Measurements from ENCODE around the gene BABAM2. TPM values are rescaled to one million over a fixed set of nuclear protein-coding genes. Genes with fewer than 3 reads are reported as not detected.

The BABAM2 gene
- total RNA-seq, 4 donors from 2014 or later, result 35.0 to 70.5 (median 51.5) TPM

- peak in 1 of 3 donors; percentile 52 for DNase-seq
- Histone ChIP-seq H3K27ac (peak overlapping the region in 1 of 4 donors; percentile 16), H3K4me3 (no peak overlapping the region)
Observed at GRCh38 chr2:28374331-28374730, 483.8 kb downstream of the BABAM2 start.

GRCh38 chr2:28375236-28375635 is 484.7 kb downstream of the BABAM2 start:
- Histone ChIP-seq H3K27me3 (no peaks in the 10 kb centered on the region), H3K9me3 (no peaks in the 10 kb centered on the region), H3K4me1 (peaks cover 0 to 33% (median 2%) of the 10 kb centered on the region in 4 donors), H3K4me3 (no peak overlapping the region), H3K27ac (peak overlapping the region in 1 of 4 donors; percentile 97), H3K36me3 (no peaks in the 10 kb centered on the region)
- no peak for DNase-seq
- TF ChIP-seq CTCF (IDR thresholded peaks at IDR 0.05), result no peak
- no peak for TF ChIP-seq POLR2A (IDR thresholded peaks at IDR 0.05)

More at GRCh38 chr2:28374331-28374730, 483.8 kb downstream of the BABAM2 start:
- TF ChIP-seq CTCF (IDR thresholded peaks at IDR 0.05) (no peak), POLR2A (IDR thresholded peaks at IDR 0.05) (no peak)
- Histone ChIP-seq H3K27me3 (no peaks in the 10 kb centered on the region), H3K36me3 (no peaks in the 10 kb centered on the region), H3K4me1 (peaks cover 0 to 24% (median 1%) of the 10 kb centered on the region in 4 donors), H3K9me3 (no peaks in the 10 kb centered on the region)

- TF ChIP-seq CTCF (IDR thresholded peaks at IDR 0.05) (no peak), POLR2A (IDR thresholded peaks at IDR 0.05) (no peak)
- H3K27ac ChIP-seq, result peak overlapping the region in 3 of 4 donors; percentile 92 to 97 (median 95)
- no peaks in the 10 kb centered on the region for H3K36me3 ChIP-seq
- H3K4me1 ChIP-seq, result peaks cover 0 to 36% (median 2%) of the 10 kb centered on the region in 4 donors
- DNase-seq, result peak in 2 of 3 donors; percentile 58 to 65
- H3K4me3 ChIP-seq, result no peak overlapping the region
- H3K9me3 ChIP-seq, result no peaks in the 10 kb centered on the region
- H3K27me3 ChIP-seq, result no peaks in the 10 kb centered on the region
Observed at GRCh38 chr2:28375742-28376631, 485.5 kb downstream of the BABAM2 start.

- Histone ChIP-seq H3K27ac (peak overlapping the region in 3 of 4 donors; percentile 92 to 97 (median 95)), H3K9me3 (no peaks in the 10 kb centered on the region), H3K4me1 (peaks cover 0 to 49% (median 4%) of the 10 kb centered on the region in 4 donors), H3K27me3 (no peaks in the 10 kb centered on the region), H3K36me3 (no peaks in the 10 kb centered on the region), H3K4me3 (peak overlapping the region in 2 of 4 donors; percentile 23 to 31)
- TF ChIP-seq CTCF (IDR thresholded peaks at IDR 0.05) (no peak), POLR2A (IDR thresholded peaks at IDR 0.05) (peak in 1 of 2 donors; percentile 66)
- DNase-seq, result peak in 2 of 3 donors; percentile 88 to 95
Observed at GRCh38 chr2:28377195-28377816, 486.8 kb downstream of the BABAM2 start.

DNA sequence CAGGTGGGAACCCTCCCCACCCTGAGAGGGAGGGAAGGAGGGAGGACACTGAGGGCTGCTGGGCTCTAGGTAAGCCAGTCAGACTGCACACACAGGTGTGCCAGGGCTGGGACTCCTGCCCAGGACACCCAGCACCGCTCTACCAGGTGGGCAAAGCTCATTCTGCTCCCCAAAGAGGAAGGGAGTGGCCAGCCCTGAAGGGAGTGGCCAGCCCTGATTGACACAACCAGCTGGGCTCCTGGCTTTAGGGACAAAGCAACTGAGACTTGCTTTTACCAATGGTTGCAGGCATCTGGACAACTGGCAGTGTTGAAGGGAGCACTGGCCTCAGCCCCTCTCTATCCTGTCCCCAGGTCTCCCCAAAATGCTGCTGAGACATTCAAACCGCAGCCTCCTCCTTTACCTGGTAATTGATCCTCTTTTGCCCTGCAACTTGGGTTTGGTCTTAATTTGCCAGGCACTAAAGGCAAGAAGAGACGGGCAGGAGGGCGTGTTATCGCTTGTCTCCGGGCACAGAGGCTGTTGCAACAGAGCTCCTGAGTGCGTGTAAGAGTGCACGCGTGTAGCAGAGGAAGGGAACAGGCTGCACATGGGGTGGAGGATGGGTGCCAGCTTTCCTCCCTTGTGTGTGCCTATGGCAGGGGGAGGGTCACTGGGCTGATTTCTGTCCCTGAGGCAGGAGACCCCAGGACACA is 487.6 kb downstream of the BABAM2 start:
- no peaks in the 10 kb centered on the region for H3K36me3 ChIP-seq
- peak overlapping the region in 1 of 4 donors; percentile 28 for H3K4me3 ChIP-seq
- TF ChIP-seq POLR2A (IDR thresholded peaks at IDR 0.05) (peak; percentile 81 to 96), CTCF (IDR thresholded peaks at IDR 0.05) (peak in 1 of 6 experiments; percentile 8)
- DNase-seq, result peak in 2 of 3 donors; percentile 89 to 90
- peak overlapping the region in 3 of 4 donors; percentile 92 to 97 (median 95) for H3K27ac ChIP-seq
- H3K9me3 ChIP-seq, result no peaks in the 10 kb centered on the region
- no peaks in the 10 kb centered on the region for H3K27me3 ChIP-seq
- H3K4me1 ChIP-seq, result peaks cover 0 to 58% (median 5%) of the 10 kb centered on the region in 4 donors

Data from Peyer's patch (tissue), 4 donors.